ENCODE data around the gene FGF2. TPM values are rescaled to one million over a fixed set of nuclear protein-coding genes. Genes with fewer than 3 reads are reported as not detected.
"Not testable (repeated sequence)": the region's sequence is repeated elsewhere in the genome, so short reads cannot be mapped to it uniquely, and the experiment has no call there.

Gene FGF2
- total RNA-seq, 2 donors from 2014 or later, result 1.3 to 4.1 TPM

- no peak for DNase-seq
- intact Hi-C loops (cut with DNase I, micrococcal nuclease), result no loop called here
- peak; percentile 71 for ATAC-seq
Observed at GRCh38 chr4:122806981-122807679, 19.5 kb upstream of the FGF2 start.

DNA sequence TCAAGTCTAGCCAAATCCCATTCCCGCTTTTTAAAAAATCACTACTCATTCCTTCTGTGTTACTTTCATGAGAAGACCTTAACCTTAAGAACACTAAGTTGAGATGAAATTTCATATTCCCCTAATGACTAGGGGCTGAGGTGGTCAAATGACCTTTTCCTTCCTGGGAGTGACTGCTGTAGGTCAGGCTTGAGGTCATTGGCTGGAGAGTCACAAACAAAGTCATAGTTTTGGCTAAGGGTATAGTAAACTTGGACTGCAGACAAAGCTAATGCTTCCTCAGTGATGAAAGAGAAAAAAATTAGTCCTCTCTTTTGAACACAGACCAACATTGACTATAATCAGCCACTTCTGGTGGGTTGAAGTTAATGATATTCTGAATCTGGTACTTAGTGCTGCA, 16.0 kb upstream of the FGF2 start:
- DNase-seq, result no peak
- no peak for ATAC-seq
- intact Hi-C loops (cut with DNase I, micrococcal nuclease), result no loop called here

- ATAC-seq; DNase-seq; intact Hi-C loops (cut with DNase I, micrococcal nuclease): not testable (repeated sequence)
Observed at GRCh38 chr4:122811781-122812180, 14.8 kb upstream of the FGF2 start.

- intact Hi-C loops (cut with DNase I, micrococcal nuclease); DNase-seq; ATAC-seq: not testable (repeated sequence)
Observed at GRCh38 chr4:122812823-122813222, 13.8 kb upstream of the FGF2 start.

- intact Hi-C loops (cut with DNase I, micrococcal nuclease), result no loop called here
- ATAC-seq, result no peak
Observed at GRCh38 chr4:122814426-122814825, 12.2 kb upstream of the FGF2 start.

DNA sequence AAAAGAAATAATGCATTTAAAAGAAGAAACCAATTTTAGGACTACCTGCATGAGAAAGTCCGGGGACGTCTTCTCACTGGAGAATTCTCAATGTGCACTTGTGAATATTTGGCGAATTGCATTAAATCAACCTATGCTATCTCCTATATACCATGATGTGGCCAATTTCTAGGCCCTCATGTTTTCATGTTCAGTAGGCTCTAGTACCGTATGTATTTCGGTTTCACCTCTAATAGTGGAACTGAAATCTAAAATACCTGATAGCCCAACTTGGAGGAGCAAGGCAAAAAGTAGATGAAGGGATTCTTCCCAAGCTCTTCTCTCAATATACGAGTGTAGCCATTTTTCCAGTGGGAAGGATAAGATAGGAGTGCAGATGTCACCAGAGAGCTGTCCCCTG, 11.4 kb upstream of the FGF2 start:
- intact Hi-C loops (cut with DNase I, micrococcal nuclease), result no loop called here
- DNase-seq (no peak), ATAC-seq (no peak)

More at GRCh38 chr4:122814426-122814825, 12.2 kb upstream of the FGF2 start:
- no peak for DNase-seq

DNA sequence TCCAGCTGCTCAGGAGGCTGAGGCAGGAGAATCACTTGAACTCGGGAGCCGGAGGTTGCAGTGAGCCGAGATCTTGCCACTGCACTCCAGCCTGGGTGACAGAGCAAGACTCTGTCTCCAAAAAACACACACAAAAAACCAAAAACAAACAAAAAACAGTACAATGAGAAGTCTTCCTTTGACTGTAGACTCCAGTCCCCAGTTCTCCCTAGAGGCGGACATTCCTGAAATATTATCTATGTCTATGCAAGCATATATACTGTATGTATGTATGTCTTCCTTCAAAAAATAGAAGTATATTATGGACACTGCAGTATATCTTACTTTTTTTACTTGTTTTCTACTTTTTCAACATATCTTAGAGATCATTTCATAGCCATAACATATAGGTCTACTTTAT, 10.2 kb upstream of the FGF2 start:
- intact Hi-C loops (cut with DNase I, micrococcal nuclease), result no loop called here
- no peak for ATAC-seq

DNA sequence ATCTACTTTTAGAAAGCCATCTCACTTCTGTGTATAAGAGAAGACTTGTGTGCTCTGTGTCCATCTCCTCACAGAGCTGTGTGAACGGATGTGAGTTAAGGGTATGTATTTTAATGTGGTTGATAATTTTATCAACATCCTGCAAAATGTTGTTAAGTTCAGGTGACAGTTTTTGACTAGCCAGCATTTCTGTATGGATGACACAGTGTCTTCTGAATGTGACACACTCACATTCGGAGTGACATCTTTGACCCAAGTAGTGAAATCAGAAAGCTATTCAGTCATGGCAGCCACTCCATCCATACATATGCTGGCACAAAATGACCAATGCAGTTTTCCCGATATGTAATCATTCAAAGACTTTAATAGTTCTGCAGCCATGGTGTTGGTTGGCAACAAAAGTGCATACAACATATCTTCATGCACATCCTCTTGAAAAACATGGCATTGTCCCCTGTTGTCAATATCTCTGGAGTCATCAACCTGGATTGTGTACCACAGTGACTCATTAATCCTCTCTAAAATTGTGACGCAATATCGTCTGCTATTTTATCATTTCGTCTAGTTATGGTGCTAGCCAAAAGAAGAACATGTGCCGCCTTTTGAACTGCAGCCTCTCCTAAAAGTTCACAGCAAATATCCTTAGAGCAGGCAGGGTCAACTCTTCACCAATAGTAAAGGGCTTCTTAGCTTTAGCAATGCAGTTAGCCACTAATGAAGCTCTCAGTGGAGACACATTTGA, 6.8 kb upstream of the FGF2 start:
- intact Hi-C loops (cut with DNase I, micrococcal nuclease), result no loop called here
- DNase-seq, result no peak
- no peak for ATAC-seq

More for the DNA sequence above, 10.2 kb upstream of the FGF2 start:
- no peak for DNase-seq

DNA sequence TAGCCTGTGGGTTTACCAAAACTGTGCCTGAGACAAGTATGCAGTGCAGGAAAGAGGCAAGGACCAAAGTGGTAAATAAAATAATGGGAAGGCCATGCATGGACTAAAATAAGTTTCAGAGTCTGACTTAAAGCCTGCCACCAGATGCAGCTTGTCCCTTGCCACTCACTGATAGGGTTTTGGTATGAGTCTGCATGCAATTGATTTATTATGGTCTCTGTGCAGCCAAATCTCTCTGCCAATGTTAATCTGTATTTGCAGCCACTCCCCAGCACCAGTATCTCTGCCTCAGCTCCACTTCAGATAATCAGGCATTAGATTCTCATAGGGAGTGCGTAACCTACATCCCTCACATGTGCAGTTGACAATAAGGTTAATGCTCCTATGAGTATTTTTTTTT, 5.5 kb upstream of the FGF2 start:
- intact Hi-C loops (cut with DNase I, micrococcal nuclease), result no loop called here
- no peak for ATAC-seq
- no peak for DNase-seq

GRCh38 chr4:122822466-122822865, 4.2 kb upstream of the FGF2 start:
- no peak for DNase-seq
- intact Hi-C loops (cut with DNase I, micrococcal nuclease), result no loop called here

DNA sequence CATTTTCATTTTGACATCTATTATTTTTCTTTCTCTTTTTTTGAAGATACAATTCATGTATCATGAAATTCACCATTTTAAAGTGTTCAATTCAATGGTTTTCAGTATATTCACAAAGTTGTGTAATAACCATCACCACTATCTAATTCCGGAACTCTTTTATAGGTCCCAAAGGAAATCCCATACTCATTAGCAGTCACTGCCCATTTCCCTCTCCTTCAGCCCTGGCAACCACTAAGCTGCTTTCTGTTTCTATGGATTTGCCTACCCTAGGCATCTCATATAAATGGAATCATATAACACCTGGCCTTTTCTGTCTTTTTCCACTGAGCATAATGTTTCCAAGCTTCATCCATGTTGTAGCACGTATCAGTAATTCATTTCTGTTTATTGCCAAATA, 3.2 kb upstream of the FGF2 start:
- DNase-seq (no peak), ATAC-seq (no peak)
- intact Hi-C loops (cut with DNase I, micrococcal nuclease), result no loop called here

More at GRCh38 chr4:122822466-122822865, 4.2 kb upstream of the FGF2 start:
- ATAC-seq, result no peak

- intact Hi-C loops (cut with DNase I, micrococcal nuclease), result no loop called here
- ATAC-seq (no peak), DNase-seq (no peak)
Observed at GRCh38 chr4:122824616-122825015, 2.0 kb upstream of the FGF2 start.

DNA sequence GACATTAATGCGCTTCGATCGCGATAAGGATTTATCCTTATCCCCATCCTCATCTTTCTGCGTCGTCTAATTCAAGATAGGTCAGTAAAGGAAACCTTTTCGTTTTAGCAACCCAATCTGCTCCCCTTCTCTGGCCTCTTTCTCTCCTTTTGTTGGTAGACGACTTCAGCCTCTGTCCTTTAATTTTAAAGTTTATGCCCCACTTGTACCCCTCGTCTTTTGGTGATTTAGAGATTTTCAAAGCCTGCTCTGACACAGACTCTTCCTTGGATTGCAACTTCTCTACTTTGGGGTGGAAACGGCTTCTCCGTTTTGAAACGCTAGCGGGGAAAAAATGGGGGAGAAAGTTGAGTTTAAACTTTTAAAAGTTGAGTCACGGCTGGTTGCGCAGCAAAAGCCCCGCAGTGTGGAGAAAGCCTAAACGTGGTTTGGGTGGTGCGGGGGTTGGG, 528 bp upstream of the FGF2 start:
- ATAC-seq, result no peak
- DNase-seq, result no peak
- intact Hi-C loops (cut with DNase I, micrococcal nuclease), result no loop called here

GRCh38 chr4:122827258-122827878, 737 bp downstream of the FGF2 start:
- peak; percentile 52 for ATAC-seq
- intact Hi-C loops (cut with DNase I, micrococcal nuclease), result no loop called here
- peak; percentile 29 to 38 for DNase-seq

- intact Hi-C loops (cut with DNase I, micrococcal nuclease), result no loop called here
- DNase-seq (peak; percentile 14 to 41), ATAC-seq (peak; percentile 88)
Observed at GRCh38 chr4:122827879-122828601, 1.4 kb downstream of the FGF2 start.

DNA sequence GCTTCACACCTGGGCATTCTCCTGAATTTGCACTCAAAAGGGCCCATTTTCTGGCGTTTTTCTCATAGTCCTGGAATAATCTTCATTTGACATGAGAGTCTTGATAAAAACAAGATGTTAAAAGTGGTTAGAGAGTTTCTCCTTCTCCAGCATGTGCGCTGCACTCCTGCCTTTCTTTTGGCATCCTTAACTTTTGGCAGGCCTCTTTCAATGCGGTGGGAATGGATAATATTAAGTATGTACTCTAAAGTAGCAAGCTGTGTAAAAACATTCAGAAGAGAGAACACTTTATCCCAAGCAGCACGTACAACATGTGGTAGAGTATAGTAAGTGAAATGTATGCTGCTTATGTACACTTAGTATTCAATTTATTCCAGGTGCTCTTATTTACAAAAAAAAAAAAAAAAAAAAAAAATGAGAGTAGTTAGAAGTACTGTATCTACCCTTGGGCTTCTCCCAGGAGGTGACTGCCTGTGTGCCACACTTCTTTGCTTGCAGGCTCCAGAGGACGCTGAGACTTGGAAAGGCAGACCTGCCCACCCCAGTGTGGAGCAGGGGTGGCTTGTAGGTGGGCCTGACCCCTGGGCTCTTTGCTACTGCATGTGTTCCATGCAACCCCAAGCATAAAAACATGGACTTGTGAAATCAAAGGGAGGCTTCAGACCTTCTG, 3.9 kb downstream of the FGF2 start:
- intact Hi-C loops (cut with DNase I, micrococcal nuclease), result no loop called here
- no peak for DNase-seq
- ATAC-seq, result no peak

- intact Hi-C loops (cut with DNase I, micrococcal nuclease), result no loop called here
- ATAC-seq, result no peak
- no peak for DNase-seq
Observed at GRCh38 chr4:122831515-122832196, 5.0 kb downstream of the FGF2 start.

GRCh38 chr4:122832732-122833131, 6.1 kb downstream of the FGF2 start:
- DNase-seq, result no peak
- intact Hi-C loops (cut with DNase I, micrococcal nuclease), result no loop called here
- ATAC-seq, result no peak

All from left colon (tissue), 2 donors.